DMS79 (cell line): ENCODE results near the gene PSG4.
"Not testable (repeated sequence)": the region's sequence is repeated elsewhere in the genome, so short reads cannot be mapped to it uniquely, and the experiment has no call there.

Experiments used
- DNase-seq: peaks from one replicate; lab custom pipeline; 2025; lab: John Stamatoyannopoulos, UW

Gene PSG4

DNA sequence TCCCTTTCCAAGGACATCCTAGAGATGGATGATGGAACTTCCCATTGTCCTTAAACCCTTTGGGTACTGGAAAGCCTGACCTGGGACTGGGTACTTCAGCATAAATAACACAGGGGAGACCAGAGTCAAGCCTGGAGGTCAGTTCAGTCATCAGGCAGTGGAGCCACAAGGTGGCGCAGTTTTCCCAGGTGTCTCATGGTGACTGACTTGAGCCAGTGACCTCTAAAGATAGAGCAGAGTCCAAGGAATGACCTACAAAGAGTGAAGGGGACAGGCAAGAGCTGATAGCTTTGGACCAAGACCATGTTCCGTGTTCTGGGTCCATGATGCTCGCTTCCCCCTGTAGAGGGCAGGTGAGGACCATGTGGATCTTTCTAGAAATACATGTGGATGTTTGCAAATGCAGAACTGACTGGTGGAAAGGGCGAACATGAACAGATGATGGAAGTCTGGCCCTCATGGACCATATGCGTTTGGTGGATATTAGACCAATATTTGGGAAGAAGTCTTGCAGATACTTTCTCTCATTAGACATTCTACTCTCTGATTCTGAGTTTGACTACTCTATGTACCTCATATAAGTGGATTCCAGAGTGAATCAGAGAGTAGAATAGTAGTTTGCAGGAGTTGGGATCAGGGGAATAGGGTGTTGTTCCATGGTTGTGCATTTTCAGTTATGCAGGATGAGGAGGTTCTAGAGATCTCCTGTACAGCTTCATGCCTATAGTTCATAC lies 6.6 kb downstream of the PSG4 start:
- not testable (repeated sequence) for DNase-seq

DNA sequence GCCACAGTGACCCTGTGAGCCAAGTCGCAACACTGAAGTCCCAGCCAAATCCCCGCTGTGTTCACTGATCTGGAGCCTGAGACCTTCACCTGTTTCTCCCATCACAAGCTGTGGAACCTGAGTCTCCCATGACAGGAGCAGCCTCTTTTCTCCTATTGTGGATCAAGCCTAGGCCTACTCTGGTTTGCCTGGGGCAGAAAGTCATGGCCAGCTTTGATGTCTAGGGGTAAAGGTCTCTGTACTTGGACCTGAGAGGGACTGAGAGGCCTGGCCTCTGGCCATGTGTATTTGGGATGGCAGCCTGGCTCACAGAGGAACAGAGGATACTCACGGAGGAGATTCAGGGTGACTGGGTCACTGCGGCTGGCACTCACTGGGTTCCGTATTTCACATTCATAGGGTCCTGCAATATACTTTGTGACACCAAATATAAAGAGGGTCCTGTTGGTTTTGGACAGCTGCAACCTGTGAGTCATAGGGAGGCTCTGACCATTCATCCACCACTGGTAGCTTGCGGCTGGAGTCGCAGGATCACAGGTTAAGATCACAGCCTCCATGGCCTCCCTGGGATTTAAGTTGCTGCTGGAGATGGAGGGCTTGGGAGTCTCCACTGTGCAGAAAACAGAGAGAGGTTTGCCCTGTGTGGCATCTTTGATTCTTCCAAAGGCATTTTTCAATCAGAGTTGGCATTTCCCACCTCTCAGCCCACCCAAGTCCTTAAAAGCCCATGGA lies 7.6 kb downstream of the PSG4 start:
- DNase-seq: not testable (repeated sequence)

DNA sequence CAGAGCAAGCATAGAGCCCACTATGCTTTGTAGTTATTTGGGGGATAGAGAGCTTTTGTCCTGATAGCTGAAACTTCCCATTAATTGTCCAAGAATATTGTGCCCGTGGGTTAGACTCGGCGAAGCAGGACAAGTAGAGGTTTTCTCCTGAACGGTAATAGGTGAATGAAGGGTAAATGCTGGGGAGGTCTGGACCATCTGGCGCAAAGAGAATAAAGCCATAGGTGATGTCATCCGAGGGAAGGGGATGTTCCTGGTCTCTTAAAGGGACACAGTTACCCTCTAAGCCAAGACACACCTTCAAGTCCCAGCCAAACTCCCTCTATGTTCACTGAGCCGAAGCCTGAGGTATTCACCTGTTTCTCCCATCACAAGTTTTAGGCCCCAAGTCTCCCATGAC lies 11.0 kb downstream of the PSG4 start:
- not testable (repeated sequence) for DNase-seq

DNA sequence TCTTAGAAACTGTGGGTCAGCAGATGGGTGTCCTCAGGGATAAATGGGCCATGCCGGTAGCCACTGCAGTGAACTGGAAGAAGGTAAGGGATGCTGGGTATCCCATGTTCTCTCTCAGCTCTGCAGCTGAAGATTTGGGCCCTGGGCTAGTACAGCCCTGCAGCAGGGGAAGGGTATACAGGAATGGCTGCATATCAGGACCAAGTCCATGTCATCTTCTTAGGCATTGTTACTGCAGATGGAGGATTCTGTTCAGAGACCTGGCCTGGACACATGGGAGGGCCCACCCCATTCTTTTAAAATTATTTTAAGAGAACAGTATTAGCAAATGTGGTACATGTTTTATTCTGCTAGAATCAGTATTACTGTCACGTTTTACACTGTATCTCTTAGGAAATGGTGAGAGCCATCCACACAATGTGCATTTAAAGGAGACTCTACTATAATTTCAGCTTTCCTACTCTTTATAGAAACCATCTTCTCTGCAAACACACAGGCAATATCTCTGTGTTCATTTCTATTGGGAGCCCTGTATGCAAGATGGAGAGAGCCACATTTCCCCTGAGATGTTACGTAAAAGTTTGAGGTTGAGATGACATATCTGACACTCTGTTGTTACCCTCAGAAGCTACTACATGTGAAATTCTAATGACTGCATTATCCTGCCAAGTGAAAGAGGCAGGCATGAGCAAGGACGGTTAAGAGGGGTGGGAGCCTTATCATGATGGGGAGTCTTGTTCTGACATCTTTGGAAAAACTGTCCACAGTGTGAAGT lies 12.9 kb downstream of the PSG4 start:
- DNase-seq: not testable (repeated sequence)

DNA sequence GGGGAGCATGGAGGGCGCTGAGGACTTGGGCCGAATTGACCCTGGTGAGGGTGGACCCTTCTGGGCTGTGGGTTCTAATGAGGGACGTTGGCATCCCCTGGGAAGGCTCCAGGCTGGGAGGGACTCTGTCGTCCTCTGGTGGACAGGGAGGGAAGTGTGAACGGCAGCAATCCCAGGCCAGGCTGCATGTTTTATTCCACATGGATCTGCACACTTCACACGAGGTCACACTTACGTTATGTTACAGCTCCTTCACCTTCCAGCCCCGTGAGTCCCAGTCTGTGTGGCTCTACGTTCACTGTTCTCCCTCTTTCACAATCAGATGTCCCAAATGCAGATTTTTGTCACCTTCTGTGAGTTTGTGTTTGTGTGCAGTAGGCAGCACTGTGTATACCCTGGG lies 17.3 kb downstream of the PSG4 start:
- not testable (repeated sequence) for DNase-seq

DNA sequence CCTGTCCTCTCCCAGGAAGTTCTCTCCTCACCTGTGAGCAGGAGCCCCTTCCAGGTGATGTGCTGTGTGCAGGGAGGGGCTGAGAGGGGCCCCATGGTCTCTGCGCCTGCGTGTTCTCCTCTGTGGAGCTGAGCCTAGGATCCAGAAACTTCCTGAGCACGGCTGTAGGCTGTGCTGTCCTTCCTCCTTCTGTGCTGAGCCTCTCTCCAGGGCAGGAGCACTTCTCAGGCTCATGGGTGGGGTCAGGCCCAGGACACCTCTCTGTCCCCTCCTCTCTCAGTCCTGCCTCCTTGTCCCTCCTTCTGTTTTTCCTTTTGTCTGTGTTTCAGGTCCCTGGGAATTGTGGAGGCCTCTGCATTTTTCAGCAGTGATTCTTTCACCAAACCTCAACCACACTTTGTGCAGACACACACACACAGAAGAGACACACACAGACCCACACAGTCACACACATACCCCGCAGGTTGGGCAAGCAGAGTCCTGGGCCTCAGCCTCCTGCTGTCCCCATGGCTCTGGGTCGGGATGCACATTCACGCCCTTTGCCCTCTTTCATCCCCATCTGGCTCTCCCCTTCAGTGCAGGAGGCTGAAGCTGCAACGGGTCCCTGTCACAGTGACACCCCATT lies 19.0 kb downstream of the PSG4 start, which contains the start of gene PSG5:
TSS of gene PSG5 (minus strand) at position 226 of the 625 bp plus-strand sequence. CDS start at position 95, 131 bp downstream.
- DNase-seq: not testable (repeated sequence)

DNA sequence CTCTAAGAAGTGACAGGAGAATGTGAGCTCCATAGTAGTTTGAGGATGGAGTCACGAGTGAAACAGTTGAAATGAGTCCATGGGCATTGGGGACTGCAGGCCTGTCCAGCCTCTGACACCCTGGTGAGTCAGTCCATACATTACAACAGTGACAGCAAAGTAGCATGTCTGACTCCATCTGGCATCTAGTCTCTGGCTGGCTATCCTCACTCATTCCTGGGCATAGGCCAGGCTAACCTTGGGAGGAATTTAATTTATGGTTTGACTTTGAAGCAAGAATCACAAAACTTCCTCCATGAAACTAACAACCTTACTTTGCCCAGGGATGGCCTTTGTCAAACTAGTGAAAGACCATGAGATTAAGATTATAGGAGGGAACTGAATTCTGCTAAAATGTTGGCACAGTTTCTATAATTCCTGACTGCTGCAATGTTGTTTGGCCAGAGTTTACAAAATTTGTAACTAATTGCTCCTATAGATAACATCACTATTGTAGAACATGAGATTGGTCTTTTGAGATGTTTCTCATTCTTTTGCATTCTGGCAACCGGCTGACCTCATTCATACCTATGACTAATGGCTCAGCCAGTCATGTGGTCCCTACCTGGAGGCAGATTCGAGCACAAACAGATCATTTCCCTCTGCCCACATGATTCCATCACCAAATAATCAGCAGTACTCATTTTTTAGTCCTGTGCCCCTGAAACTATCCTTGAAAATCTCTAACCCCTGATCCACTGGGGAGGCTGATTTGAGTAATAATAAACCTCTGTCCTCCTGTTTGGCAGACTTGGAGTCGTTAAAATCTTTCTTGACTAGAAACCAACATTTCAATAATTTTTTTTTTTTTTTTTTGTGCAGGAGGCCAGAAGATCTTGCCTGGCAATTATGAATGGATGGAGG lies 23.3 kb downstream of the PSG4 start:
- not testable (repeated sequence) for DNase-seq

DNA sequence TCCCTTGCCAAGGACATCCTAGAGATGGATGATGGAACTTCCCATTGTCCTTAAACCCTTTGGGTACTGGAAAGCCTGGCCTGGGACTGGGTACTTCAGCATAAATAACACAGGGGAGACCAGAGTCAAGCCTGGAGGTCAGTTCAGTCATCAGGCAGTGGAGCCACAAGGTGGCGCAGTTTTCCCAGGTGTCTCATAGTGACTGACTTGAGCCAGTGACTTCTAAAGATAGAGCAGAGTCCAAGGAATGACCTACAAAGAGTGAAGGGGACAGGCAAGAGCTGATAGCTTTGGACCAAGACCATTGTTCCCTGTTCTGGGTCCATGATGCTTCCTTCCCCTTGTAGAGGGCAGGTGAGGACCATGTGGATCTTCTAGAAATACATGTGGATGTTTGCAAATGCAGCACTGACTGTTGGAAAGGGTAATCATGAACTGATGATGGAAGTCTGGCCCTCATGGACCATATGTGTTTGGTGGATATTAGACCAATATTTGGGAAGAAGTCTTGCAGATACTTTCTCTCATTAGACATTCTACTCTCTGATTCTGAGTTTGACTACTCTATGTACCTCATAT lies 25.8 kb downstream of the PSG4 start:
- not testable (repeated sequence) for DNase-seq

DNA sequence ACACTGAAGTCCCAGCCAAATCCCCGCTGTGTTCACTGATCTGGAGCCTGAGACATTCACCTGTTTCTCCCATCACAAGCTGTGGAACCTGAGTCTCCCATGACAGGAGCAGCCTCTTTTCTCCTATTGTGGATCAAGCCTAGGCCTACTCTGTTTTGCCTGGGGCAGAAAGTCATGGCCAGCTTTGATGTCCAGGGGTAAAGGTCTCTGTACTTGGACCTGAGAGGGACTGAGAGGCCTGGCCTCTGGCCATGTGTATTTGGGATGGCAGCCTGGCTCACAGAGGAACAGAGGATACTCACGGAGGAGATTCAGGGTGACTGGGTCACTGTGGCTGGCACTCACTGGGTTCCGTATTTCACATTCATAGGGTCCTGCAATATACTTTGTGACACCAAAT lies 26.9 kb downstream of the PSG4 start:
- DNase-seq: not testable (repeated sequence)

DNA sequence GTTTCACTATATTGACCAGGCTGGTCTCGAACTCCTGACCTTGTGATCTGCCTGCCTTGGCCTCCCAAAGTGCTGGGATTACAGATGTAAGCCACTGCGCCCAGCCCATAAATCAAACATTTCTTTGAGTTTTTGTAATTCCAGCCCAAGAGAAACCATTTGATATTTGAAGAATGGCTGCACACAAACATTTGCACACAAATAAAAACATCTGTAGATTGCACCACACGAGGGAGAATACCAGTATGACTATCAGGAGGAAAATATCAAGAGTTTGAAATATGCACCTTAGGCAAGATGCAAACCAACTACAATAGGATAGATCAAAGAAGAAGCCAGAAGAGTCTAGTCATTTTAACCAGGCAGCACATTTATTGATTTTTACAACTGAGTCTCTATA lies 39.5 kb downstream of the PSG4 start:
- not testable (repeated sequence) for DNase-seq

DNA sequence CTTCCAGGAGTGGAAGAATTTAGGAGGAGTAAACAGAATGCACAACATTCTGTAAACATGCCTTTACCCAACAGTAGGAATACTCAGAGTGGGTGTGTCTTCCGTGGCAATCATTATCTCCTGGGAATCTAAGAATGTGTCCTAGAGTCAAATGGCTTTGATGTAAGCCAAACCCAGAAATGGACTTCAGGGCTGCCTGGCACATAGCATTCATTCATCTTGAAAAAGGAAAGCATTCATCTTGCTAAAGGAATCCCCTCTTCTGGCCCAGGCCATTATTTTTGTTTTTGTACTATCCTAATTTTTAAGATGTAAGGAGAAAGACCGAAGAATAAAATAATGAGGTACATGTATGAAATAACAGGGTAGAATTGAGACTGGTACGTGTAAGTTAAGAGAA lies 42.3 kb downstream of the PSG4 start:
- not testable (repeated sequence) for DNase-seq

DNA sequence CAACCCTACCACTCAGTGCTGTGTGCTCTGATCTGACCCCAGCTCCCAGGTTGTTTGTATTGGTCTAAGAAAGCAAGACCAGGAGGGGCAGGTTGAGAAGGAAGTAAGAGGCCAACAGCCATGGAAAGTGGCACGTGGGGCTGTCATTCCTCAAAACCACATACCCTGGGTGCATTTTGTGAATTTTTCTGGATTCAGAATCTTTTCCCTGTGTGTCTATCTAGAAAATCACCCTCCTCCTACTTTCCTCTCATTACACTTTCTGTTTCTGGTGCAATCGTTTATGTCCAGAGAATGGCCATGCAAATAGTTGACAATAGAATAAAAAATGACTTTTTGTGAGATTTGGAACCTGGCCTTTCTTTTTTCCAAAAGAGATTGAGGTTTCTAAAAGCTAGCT lies 43.2 kb downstream of the PSG4 start:
- DNase-seq: not testable (repeated sequence)

DNA sequence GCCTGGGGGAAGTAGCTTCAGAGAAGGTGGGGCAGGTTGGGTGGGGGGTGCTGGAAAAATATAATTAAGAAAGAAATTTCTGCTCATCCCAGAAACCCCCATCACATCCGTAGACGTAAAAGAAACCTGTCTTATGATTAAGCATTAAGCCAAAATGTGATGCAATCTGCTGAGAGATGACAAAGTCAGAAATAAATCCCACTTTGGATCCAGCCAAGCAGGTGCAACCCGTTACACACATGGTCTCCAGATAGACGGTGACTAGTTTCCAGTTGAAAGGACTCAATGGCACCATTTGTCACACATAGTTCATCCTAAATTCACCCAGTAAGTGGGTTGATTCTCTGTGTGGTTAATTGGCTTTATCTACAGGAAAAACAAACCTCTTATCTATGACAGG lies 53.2 kb downstream of the PSG4 start:
- DNase-seq: no peak

DNA sequence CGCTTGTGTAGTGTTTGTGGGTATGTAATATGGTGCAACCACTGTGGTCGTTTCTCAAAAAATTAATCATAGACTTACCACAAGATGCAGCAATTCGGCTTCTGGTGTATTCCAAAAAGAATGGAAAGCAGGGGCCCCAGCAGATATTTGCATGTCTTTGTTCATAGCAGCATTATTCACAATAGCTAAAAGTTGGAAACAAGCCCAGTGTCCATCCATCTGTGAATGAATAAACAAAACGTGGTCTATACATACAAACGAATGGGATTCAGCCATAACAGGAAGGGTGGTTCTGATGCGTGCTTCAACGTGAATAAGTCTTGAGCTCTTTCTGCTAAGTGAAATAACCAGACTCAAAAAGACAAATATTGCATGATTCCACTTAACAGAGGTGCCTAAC lies 55.6 kb downstream of the PSG4 start:
- DNase-seq: not testable (repeated sequence)

DNA sequence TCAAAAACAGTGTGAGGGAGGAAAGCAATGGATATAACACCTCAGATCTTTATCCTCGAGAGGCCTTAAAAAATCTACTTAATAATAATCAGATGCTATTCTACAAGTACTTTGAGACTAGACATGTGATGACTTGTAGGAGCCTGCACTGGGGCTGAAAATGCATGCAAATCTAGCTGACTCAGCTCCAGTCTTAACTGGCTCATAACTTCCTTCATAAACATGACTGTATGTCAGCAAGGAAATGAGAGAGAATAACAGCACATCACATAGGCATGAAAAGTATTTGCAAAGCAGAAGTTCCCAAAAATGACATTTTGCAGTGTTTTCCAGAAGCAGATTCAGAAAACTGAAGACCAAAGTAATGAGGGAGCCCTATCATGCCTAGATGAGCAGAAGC lies 57.2 kb downstream of the PSG4 start:
- DNase-seq: no peak
